Lung (tissue), 12 donors: ENCODE results near the gene B3GNT5. TPM values are rescaled to one million over a fixed set of nuclear protein-coding genes. Genes with fewer than 3 reads are reported as not detected.
A peak's percentile ranks its signal among the peaks of the same experiment; 100 is the strongest.

ENCODE experiments used
- ATAC-seq: fragments of 200-7000 bp; cut with Tn5 transposase; one replicate; pipeline ENCODE4 v1.9.1; 2020; ENCODE audit warnings: moderate number of reproducible peaks; ENCODE audit not compliant: insufficient read depth, low FRiP score
- DNase-seq, 3 donors: peaks; one replicate each; pipeline ENCODE4 v3.0.0-alpha.2; 2013 to 2017
- H3K27ac ChIP-seq, 2 donors: one replicate each; pipeline ENCODE4 v1.5.1; 2013; ENCODE audit warnings: mild to moderate bottlenecking in 2 of 2, moderate library complexity in 2 of 2, control low read depth in 1 of 2, inconsistent platforms in 1 of 2, low read depth in 1 of 2, low read length in 1 of 2
- H3K27me3 ChIP-seq, 3 donors: one replicate each; pipeline ENCODE4 v1.5.1; 2013; ENCODE audit warnings: low read length in 2 of 3; ENCODE audit not compliant: control insufficient read depth in 3 of 3, insufficient read depth in 3 of 3
- H3K36me3 ChIP-seq, 4 donors: one replicate each; pipeline ENCODE4 v1.5.1; 2013; ENCODE audit warnings: low read length in 4 of 4, mild to moderate bottlenecking in 1 of 4, moderate library complexity in 1 of 4; ENCODE audit not compliant: control insufficient read depth in 4 of 4, insufficient read depth in 4 of 4
- H3K4me1 ChIP-seq, 5 donors: one replicate each; pipeline ENCODE4 v1.5.1; 2013; ENCODE audit warnings: low read length in 5 of 5, mild to moderate bottlenecking in 2 of 5, moderate library complexity in 1 of 5; ENCODE audit not compliant: control insufficient read depth in 5 of 5, insufficient read depth in 5 of 5
- H3K4me3 ChIP-seq: one replicate; pipeline ENCODE4 v1.5.1; 2013; ENCODE audit warnings: mild to moderate bottlenecking, control low read depth, moderate library complexity
- H3K9ac ChIP-seq, 2 donors: one replicate each; pipeline ENCODE4 v1.5.1; 2013; ENCODE audit warnings: low read length in 2 of 2, control low read depth in 1 of 2; ENCODE audit not compliant: insufficient read depth in 1 of 2
- H3K9me3 ChIP-seq, 4 donors: one replicate each; pipeline ENCODE4 v1.5.1; 2013; ENCODE audit warnings: low read length in 3 of 4, mild to moderate bottlenecking in 1 of 4, moderate library complexity in 1 of 4; ENCODE audit not compliant: control insufficient read depth in 4 of 4, insufficient read depth in 3 of 4
- CTCF ChIP-seq: IDR thresholded peaks from 2 replicates; pipeline ENCODE4 v1.5.1; 2012; ENCODE audit warnings: mild to moderate bottlenecking; ENCODE audit errors: control extremely low read depth, extremely low read depth
- WGBS, 2 donors: extraction: QIAGEN DNeasy Blood & Tissue Kit; methylation state at CpG; one replicate each; pipeline ENCODE4 v1.1.7; 2013; 5-methylcytosine and 5-hydroxymethylcytosine counted together
- polyA plus RNA-seq, 2 donors: library from polyadenylated mRNA; stranded (reverse); fragments of 200-250 nt; gene quantifications; one replicate each; pipeline ENCODE4 v1.2.1, GENCODE V29; 2013
- total RNA-seq, 2 donors: library from RNA; depleted of rRNA in 1 of 2; stranded (reverse); fragments of >200 nt in 1 of 2; gene quantifications; one replicate each; pipeline ENCODE4 v1.2.1, GENCODE V29; 2014 to 2021
- donor health status: control.
- donor health status: control.
- donor health status: Bipolar disorder and iron deficiency.
- donor health status: healthy.
- donor health status: DM: yes; HTN: yes; CAD: no.

The B3GNT5 gene
- total and polyA plus RNA-seq, 4 donors: 13.5 to 43.1 (median 26.8) TPM

DNA sequence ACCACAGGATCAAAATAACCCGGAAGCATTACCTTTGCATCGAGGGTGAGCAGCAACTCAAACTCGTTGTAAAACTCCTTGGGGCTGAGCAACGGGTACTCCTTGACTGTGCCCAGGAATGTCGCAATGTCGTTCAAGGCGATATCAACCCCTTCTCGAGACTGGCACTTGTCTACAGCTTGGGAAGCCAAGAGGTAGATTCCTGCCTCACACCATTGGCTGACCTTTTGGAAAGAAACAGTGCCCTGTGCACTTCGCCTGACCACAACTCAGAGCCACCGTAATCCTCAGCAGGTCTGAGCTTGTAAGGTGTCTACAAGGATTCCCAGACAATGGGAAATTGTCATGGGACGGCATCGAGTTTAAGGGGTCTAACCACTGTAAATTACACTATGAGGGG, 43.9 kb downstream of the B3GNT5 start:
- DNase-seq (no peak), ATAC-seq (peak; percentile 48)
- H3K36me3 ChIP-seq: no peaks in the 10 kb centered on the region
- peaks cover 0 to 8% (median 0%) of the 10 kb centered on the region in 5 donors for H3K4me1 ChIP-seq
- H3K9ac ChIP-seq: no peak overlapping the region
- H3K27ac ChIP-seq: peak overlapping the region in 1 of 2 donors; percentile 56
- 70 to 71% methylated on average over 12 of the region's 12 CpGs for WGBS, 2 donors
- H3K9me3 ChIP-seq: no peaks in the 10 kb centered on the region
- no peaks in the 10 kb centered on the region for H3K27me3 ChIP-seq
- H3K4me3 ChIP-seq: no peak overlapping the region
- no peak for TF ChIP-seq CTCF

DNA sequence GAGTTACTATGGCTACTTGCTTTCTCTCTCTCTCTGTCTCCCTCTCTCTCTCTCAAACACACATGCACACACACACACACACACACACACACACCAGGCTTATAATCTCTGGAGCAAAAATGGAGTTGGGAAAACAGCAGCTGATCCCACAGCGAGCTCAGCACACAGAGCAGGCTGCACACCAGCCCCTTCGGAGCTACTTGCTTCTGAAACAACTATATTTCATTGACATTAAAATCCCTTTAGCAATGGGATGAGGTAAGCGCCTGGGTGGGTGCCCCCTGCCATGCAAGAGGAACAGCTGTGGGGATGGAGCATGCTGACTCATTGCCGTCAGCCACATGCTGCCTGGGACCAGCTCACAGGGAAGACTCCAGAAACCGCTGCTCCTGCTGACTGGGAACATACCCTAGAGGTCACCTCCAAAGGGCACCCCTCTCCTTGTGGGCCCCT, 45.7 kb downstream of the B3GNT5 start:
- peak; percentile 26 to 42 (median 35) for DNase-seq
- 37 to 61% methylated on average over 5 of the region's 5 CpGs for WGBS, 2 donors
- Histone ChIP-seq H3K36me3 (no peaks in the 10 kb centered on the region), H3K4me1 (peaks cover 0 to 8% (median 0%) of the 10 kb centered on the region in 5 donors), H3K9me3 (no peaks in the 10 kb centered on the region), H3K9ac (no peak overlapping the region), H3K4me3 (no peak overlapping the region), H3K27ac (no peak overlapping the region), H3K27me3 (no peaks in the 10 kb centered on the region)
- ATAC-seq: peak; percentile 34
- no peak for TF ChIP-seq CTCF

DNA sequence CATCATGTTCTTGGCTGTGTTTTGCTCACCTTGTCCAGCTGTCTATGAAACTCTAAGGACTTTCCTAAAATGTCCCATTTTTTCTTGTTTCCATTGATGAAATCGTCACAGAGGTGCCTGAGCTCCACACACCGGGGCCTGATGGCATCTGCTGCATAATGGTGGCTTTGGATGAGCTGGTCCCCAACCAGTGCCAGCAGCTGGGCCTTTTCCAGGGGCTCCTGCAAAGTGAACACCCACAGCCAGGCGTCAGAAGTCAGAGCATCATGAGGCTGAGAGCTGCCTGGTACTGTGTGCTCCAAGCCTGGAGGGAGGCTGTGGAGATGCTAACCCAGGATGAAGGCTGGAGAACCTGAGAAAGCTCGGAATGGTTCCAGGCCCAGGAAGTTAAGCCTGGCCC, 46.9 kb downstream of the B3GNT5 start:
- TF ChIP-seq CTCF: no peak
- Histone ChIP-seq H3K36me3 (no peaks in the 10 kb centered on the region), H3K9ac (no peak overlapping the region), H3K4me3 (no peak overlapping the region), H3K9me3 (no peaks in the 10 kb centered on the region), H3K27ac (no peak overlapping the region), H3K27me3 (no peaks in the 10 kb centered on the region), H3K4me1 (peaks cover 0 to 8% (median 0%) of the 10 kb centered on the region in 5 donors)
- WGBS, 2 donors: 97 to 98% methylated on average over 4 of the region's 4 CpGs
- no peak for DNase-seq
- no peak for ATAC-seq

- H3K4me3 ChIP-seq: no peak overlapping the region
- WGBS, 2 donors: 81% methylated on average over 6 of the region's 6 CpGs
- H3K27me3 ChIP-seq: no peaks in the 10 kb centered on the region
- H3K9me3 ChIP-seq: no peaks in the 10 kb centered on the region
- no peaks in the 10 kb centered on the region for H3K36me3 ChIP-seq
- peaks cover 0 to 6% (median 0%) of the 10 kb centered on the region in 5 donors for H3K4me1 ChIP-seq
- DNase-seq (no peak), ATAC-seq (no peak)
- no peak for TF ChIP-seq CTCF
- no peak overlapping the region for H3K9ac ChIP-seq
- no peak overlapping the region for H3K27ac ChIP-seq
These were observed 48.0 kb downstream of the B3GNT5 start for GRCh38 chr3:183300996-183301562.
